Measurements from ENCODE around the gene FBXO33.

The FBXO33 gene

GRCh38 chr14:39431416-39432178 lies 636 bp downstream of the FBXO33 start:
- peak; percentile 6 to 27 for DNase-seq (ENCODE audit: extremely low read depth in 1 of 2, low read depth in 1 of 2)

- DNase-seq (ENCODE audit: extremely low read depth in 1 of 2, low read depth in 1 of 2), result no peak
Observed at GRCh38 chr14:39430762-39431415, 1.3 kb downstream of the FBXO33 start.

GRCh38 chr14:39428118-39428517 lies 4.1 kb downstream of the FBXO33 start:
- no peak for DNase-seq (ENCODE audit: extremely low read depth in 1 of 2, low read depth in 1 of 2)

- no peak for DNase-seq (ENCODE audit: extremely low read depth in 1 of 2, low read depth in 1 of 2)
Observed at GRCh38 chr14:39426605-39427004, 5.6 kb downstream of the FBXO33 start.

- DNase-seq (ENCODE audit: extremely low read depth in 1 of 2, low read depth in 1 of 2), result no peak
Observed at GRCh38 chr14:39425947-39426346, 6.3 kb downstream of the FBXO33 start.

GRCh38 chr14:39423793-39424192 lies 8.4 kb downstream of the FBXO33 start:
- DNase-seq (ENCODE audit: extremely low read depth in 1 of 2, low read depth in 1 of 2), result no peak

GRCh38 chr14:39422243-39422642 lies 10.0 kb downstream of the FBXO33 start:
- DNase-seq (ENCODE audit: extremely low read depth in 1 of 2, low read depth in 1 of 2), result no peak

- no peak for DNase-seq (ENCODE audit: extremely low read depth in 1 of 2, low read depth in 1 of 2)
Observed at GRCh38 chr14:39419272-39419671, 13.0 kb downstream of the FBXO33 start.

GRCh38 chr14:39417014-39417413 lies 15.2 kb downstream of the FBXO33 start:
- no peak for DNase-seq (ENCODE audit: extremely low read depth in 1 of 2, low read depth in 1 of 2)

GRCh38 chr14:39416072-39416471 lies 16.2 kb downstream of the FBXO33 start:
- no peak for DNase-seq (ENCODE audit: extremely low read depth in 1 of 2, low read depth in 1 of 2)

GRCh38 chr14:39406560-39406959 lies 25.7 kb downstream of the FBXO33 start:
- DNase-seq (ENCODE audit: extremely low read depth in 1 of 2, low read depth in 1 of 2), result no peak

- no peak for DNase-seq (ENCODE audit: extremely low read depth in 1 of 2, low read depth in 1 of 2)
Observed at GRCh38 chr14:39398382-39398781, 33.9 kb downstream of the FBXO33 start.

GRCh38 chr14:39396448-39396847 lies 35.8 kb downstream of the FBXO33 start:
- no peak for DNase-seq (ENCODE audit: extremely low read depth in 1 of 2, low read depth in 1 of 2)

- no peak for DNase-seq (ENCODE audit: extremely low read depth in 1 of 2, low read depth in 1 of 2)
Observed at GRCh38 chr14:39395555-39396254, 36.5 kb downstream of the FBXO33 start.

GRCh38 chr14:39393289-39393688 lies 38.9 kb downstream of the FBXO33 start:
- DNase-seq (ENCODE audit: extremely low read depth in 1 of 2, low read depth in 1 of 2), result no peak

GRCh38 chr14:39384177-39384576 lies 48.1 kb downstream of the FBXO33 start:
- DNase-seq (ENCODE audit: extremely low read depth in 1 of 2, low read depth in 1 of 2), result no peak

GRCh38 chr14:39383741-39384140 lies 48.5 kb downstream of the FBXO33 start:
- no peak for DNase-seq (ENCODE audit: extremely low read depth in 1 of 2, low read depth in 1 of 2)

- no peak for DNase-seq (ENCODE audit: extremely low read depth in 1 of 2, low read depth in 1 of 2)
Observed at GRCh38 chr14:39383026-39383660, 49.1 kb downstream of the FBXO33 start.

GRCh38 chr14:39382463-39382862 lies 49.8 kb downstream of the FBXO33 start:
- DNase-seq (ENCODE audit: extremely low read depth in 1 of 2, low read depth in 1 of 2), result no peak

- no peak for DNase-seq (ENCODE audit: extremely low read depth in 1 of 2, low read depth in 1 of 2)
Observed at GRCh38 chr14:39381366-39381765, 50.9 kb downstream of the FBXO33 start.

GRCh38 chr14:39376667-39377403 lies 55.4 kb downstream of the FBXO33 start:
- DNase-seq (ENCODE audit: extremely low read depth in 1 of 2, low read depth in 1 of 2), result no peak

Data from activated CD8-positive, alpha-beta memory T cell treated with anti-CD3 and anti-CD28 coated beads for 1 hour (primary cell).